Measurements from ENCODE around the gene MYL4. TPM values are rescaled to one million over a fixed set of nuclear protein-coding genes. Genes with fewer than 3 reads are reported as not detected.
A peak's percentile ranks its signal among the peaks of the same experiment; 100 is the strongest.

Gene MYL4
- total RNA-seq, 1 experiment from 2014 or later: 0.66 TPM

DNA sequence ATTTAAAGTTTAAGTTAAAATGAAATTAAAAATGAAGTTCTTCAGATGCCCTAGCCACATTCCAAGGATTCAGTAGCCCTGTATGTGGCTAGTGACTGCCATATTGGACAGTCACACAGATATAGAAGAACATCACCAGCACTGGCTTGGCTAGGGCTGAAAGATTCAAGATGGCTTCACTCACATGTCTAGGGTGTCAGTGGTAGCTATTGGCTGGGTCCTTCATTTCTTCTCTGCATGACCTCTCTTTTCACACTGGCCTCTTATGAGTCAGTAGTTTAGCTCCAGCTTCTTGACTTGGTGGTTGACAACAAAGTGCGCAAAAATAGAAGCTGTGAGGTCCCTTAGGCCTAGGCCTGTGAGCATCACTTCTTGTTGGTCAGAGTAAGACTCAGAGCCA is 18.4 kb upstream of the MYL4 start:
- no CpG with 5 or more reads among the region's 1 CpG for WGBS (ENCODE audit: extremely low coverage, insufficient read length, low lambda C conversion rate)
- no peak overlapping the region for H2AFZ ChIP-seq (ENCODE audit: low read length)

More for the DNA sequence above, 18.4 kb upstream of the MYL4 start:
- H3K4ac ChIP-seq (ENCODE audit: low read depth, low read length): no peak overlapping the region
- TF ChIP-seq, protein P1, sequence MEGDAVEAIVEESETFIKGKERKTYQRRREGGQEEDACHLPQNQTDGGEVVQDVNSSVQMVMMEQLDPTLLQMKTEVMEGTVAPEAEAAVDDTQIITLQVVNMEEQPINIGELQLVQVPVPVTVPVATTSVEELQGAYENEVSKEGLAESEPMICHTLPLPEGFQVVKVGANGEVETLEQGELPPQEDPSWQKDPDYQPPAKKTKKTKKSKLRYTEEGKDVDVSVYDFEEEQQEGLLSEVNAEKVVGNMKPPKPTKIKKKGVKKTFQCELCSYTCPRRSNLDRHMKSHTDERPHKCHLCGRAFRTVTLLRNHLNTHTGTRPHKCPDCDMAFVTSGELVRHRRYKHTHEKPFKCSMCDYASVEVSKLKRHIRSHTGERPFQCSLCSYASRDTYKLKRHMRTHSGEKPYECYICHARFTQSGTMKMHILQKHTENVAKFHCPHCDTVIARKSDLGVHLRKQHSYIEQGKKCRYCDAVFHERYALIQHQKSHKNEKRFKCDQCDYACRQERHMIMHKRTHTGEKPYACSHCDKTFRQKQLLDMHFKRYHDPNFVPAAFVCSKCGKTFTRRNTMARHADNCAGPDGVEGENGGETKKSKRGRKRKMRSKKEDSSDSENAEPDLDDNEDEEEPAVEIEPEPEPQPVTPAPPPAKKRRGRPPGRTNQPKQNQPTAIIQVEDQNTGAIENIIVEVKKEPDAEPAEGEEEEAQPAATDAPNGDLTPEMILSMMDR (conservative IDR thresholded peaks at IDR 0.05): no peak
- no peak overlapping the region for H2BK12ac ChIP-seq (ENCODE audit: insufficient read length, low read depth, low read length)
- H3K4me2 ChIP-seq (ENCODE audit: insufficient read depth, insufficient read length, low read length): no peak overlapping the region
- no peak overlapping the region for H4K91ac ChIP-seq (ENCODE audit: insufficient read length, low read depth, low read length)
- H3K18ac ChIP-seq (ENCODE audit: insufficient read length, low read depth, low read length): no peak overlapping the region
- Mint-ChIP-seq H3K27me3 (ENCODE audit: low read depth) (no peaks in the 10 kb centered on the region; the same call in 1 of the 2 replicates), H3K4me3 (peak overlapping the region in 1 of 2 experiments; percentile 21; a peak in 1 of 5 replicates), H3K4me1 (peaks cover 15 to 19% of the 10 kb centered on the region in 2 experiments), H3K36me3 (ENCODE audit: insufficient read depth in 1 of 3, low read depth in 3 of 3) (no peaks in the 10 kb centered on the region), H3K27ac (no peak overlapping the region), H3K9me3 (no peaks in the 10 kb centered on the region; a peak in 1 of 5 replicates)
- H2BK20ac ChIP-seq (ENCODE audit: low read depth, low read length, poor library complexity, severe bottlenecking): no peak overlapping the region
- no peak overlapping the region for H2BK120ac ChIP-seq (ENCODE audit: low read depth, low read length, poor library complexity, severe bottlenecking)
- no peak overlapping the region for H3K23ac ChIP-seq (ENCODE audit: insufficient read length, low read depth, low read length)
- H4K20me1 ChIP-seq (ENCODE audit: control insufficient read depth, insufficient read depth, insufficient read length): no peaks in the 10 kb centered on the region
- H3K9me3 ChIP-seq (ENCODE audit: control insufficient read depth, low read depth, low read length): no peaks in the 10 kb centered on the region
- H3K79me1 ChIP-seq (ENCODE audit: insufficient read depth, low read depth, low read length, poor library complexity, severe bottlenecking): no peaks in the 10 kb centered on the region
- peaks cover 8% of the 10 kb centered on the region; the same call in 1 of the 2 replicates for H3K79me2 ChIP-seq (ENCODE audit: insufficient read depth, low read length)
- no peak overlapping the region for H2BK15ac ChIP-seq (ENCODE audit: low read depth, low read length)
- DNase-seq: no peak
- H2BK5ac ChIP-seq (ENCODE audit: insufficient read length, low read length): no peak overlapping the region
- no peak overlapping the region for H4K5ac ChIP-seq (ENCODE audit: insufficient read length, low read depth, low read length)
- no peaks in the 10 kb centered on the region; the same call in 1 of the 2 replicates for H3K27me3 ChIP-seq (ENCODE audit: insufficient read depth, low read length)
- no peaks in the 10 kb centered on the region for H3K4me1 ChIP-seq (ENCODE audit: insufficient read depth, low read length)
- no peak overlapping the region for H3T11ph ChIP-seq (ENCODE audit: low read length)
- no peak overlapping the region for H4K8ac ChIP-seq (replicated peaks; ENCODE audit: insufficient read length, low read depth, low read length)
- H3K9ac ChIP-seq (ENCODE audit: extremely low read depth, insufficient read length, low read length): no peak overlapping the region
- H3K23me2 ChIP-seq (ENCODE audit: insufficient read length, low read depth, low read length, poor library complexity, severe bottlenecking): peaks cover 7% of the 10 kb centered on the region
- H2AK5ac ChIP-seq (ENCODE audit: insufficient read length, low read length): no peak overlapping the region
- no peak overlapping the region for H3K14ac ChIP-seq (ENCODE audit: insufficient read depth, low read length)
- H3K27ac ChIP-seq (ENCODE audit: insufficient read length, low read depth, low read length): no peak overlapping the region
- H3K56ac ChIP-seq (ENCODE audit: insufficient read length, low read depth, low read length): no peak overlapping the region
